SH-SY5Y (cell line): ENCODE results near the gene GP2.

Experiments used
- GATA2 ChIP-seq: IDR thresholded peaks from 2 replicates; pipeline ENCODE4 v1.6.1; 2011; ENCODE audit warnings: mild to moderate bottlenecking, low read depth, low read length
- GATA3 ChIP-seq: IDR thresholded peaks from 2 replicates; pipeline ENCODE4 v1.6.1; 2011; ENCODE audit warnings: low read depth, mild to moderate bottlenecking, low read length, moderate library complexity

Gene GP2

GRCh38 chr16:20302389-20302788, 24.9 kb downstream of the GP2 start:
- TF ChIP-seq GATA2 (no peak), GATA3 (no peak)

- no peak for TF ChIP-seq GATA2
- no peak for TF ChIP-seq GATA3
Observed at GRCh38 chr16:20301840-20302239, 25.5 kb downstream of the GP2 start.

DNA sequence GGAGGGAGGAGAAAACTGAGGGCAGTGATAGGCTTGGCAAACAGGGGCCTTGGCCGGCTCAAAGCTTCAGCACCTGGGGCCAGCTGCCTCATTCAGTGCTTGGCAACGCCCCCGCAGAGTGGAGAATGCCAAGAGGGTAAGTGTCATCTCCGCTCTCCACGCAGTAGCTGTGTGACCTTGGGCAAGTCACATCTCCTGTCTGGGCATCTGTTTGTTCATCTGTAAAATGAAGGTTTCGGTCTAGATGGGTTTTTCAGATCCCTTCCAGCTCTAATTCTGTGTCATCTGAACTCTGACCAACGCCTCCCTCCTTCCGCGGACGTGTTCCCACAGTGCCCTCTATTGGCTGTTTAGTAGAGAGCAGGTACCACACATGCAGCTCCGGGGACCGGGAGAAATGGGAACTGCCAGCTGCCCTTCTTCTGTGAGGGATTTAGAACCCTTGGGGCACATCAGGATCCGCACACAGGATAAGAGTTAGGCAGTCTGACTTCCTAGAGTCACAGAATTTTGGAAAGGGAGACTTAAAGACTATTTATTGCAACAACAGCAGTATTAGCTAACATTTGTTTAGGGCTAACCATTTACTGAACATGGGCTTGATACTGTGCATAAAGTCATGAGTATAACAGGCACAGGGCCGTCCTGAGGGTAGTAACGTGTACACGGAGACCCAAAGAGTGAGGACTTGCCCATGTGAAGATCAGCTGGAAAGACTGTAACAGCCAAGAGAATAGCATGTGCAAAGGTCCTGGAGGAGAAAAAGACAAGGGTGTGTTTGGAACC, 26.8 kb downstream of the GP2 start:
- TF ChIP-seq GATA2 (no peak), GATA3 (no peak)

DNA sequence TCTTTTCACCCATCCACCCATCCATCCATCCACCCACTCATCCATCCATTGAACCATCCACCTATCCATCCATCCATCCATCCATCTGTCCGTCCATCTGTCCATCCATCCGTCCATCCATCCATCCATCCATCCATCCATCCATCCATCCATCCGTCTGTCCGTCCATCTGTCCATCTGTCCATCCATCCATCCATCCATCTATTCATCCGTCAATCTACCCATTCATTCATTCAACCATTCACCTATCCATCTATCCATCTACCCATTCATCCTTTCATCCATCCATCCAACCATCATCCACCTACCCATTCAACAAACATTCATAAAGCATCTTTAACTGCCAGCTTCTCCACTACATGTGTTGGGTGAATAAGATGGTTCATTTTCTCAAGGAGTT, 28.9 kb downstream of the GP2 start:
- TF ChIP-seq GATA2 = no peak

DNA sequence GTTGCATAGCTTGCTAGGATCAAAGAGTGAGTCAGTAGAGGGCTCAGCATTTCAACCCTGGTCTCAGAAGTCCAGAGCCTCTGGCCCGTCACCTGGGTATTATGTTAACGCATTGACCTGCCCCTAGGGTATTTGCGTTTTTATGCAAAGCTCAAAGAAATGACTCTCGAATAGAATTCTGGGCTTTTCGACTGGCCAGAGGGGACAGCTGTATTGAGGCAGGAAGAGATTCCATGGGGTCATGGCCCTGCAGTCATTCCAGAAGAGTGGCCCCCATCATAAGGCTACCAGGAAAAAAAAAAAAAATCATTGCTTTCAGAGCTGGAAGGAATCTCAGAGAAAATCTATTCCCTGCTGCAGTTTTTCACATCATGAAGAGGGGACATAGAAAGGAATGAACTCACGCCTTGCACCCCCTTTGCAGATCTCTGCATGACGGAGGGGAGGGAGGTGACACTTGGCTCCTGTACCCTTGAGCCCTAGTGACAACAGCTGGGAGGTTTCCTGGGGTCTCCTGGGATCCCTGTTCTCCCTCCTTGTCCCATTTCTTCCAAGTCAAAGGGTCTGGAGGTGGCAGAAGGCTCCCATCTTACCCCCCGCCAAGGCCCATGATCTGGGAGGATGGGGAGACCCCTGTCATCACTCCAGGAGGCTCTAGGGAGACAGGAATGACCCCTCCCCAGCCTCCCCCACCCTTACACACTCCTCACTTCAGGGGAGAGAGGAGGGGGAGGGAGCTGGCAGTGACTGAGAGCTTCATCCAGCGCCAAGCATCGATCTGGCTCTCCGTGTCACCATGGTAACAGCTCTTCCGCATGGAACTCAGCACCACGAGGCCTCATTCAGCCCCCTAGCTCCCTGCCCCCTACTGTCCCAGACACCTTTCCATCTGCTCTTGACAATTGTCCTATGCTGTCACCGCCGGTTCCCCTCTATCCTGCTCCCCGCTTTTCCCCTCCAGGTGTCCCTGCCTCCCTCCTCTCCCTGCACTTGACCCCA, 35.8 kb downstream of the GP2 start:
- TF ChIP-seq GATA3 (no peak), GATA2 (no peak)

DNA sequence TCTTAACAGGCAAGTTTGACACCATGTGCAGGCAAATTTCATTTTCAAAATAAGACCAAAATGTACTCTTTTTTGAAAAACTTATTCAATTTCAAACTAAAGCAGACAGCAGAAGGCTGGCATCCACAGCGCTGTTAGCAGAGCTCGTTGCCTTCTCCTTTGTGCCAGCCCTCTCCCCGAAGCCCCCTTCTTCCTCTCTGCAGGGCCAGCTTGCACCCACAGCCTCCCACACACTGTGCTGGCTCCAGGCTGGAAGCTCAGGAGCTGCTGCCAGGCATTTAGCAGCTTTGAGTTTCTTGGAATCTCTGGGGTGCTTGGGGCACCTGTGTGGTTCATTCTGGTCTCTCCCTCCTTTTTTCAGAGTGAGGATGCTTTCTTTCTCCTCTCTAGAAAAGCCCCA, 37.7 kb downstream of the GP2 start:
- TF ChIP-seq GATA2 (no peak), GATA3 (no peak)

- TF ChIP-seq GATA3 (no peak), GATA2 (no peak)
Observed at GRCh38 chr16:20285993-20286499, 41.3 kb downstream of the GP2 start.

DNA sequence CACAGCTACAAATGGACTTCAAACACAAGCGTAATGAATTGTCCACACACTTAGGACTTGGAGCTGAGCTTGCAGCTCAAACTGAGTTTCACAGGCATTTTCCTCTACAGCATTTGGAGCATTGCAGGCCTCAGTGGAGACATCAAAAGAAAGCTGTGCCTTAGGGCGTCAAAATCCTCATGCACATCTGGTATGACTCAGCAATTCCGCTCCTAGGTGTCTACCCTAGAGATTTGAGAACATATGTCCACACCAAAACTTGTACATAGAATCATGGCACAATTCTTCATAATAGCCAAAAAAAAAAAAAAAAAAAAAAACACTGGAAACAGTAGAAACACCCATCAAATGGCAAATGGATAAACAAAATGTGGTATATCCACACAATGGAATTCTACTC, 47.1 kb downstream of the GP2 start:
- TF ChIP-seq GATA3 (no peak), GATA2 (no peak)

- no peak for TF ChIP-seq GATA3
- no peak for TF ChIP-seq GATA2
Observed at GRCh38 chr16:20271893-20272292, 55.4 kb downstream of the GP2 start.

DNA sequence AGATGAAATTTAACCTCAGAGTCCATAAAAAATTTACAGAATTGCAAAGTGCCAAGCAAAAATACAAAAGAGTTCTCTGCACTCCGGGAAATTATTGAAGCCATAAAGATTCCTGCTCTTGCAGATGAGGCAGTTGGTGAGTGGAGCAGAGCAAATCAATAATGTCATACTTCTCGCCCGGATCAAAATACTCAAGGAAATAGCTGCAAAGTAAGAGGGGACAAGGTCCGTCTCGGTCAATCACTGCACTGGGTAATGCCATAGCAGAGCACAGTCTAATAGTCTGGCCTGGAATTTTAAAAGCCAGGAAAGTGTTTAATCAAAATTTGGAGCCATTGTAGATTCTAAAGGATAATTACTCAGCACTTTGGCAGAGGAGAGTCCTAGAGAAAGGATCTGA, 58.9 kb downstream of the GP2 start:
- no peak for TF ChIP-seq GATA3
- TF ChIP-seq GATA2 = no peak

- TF ChIP-seq GATA3 (no peak), GATA2 (no peak)
Observed at GRCh38 chr16:20265019-20265418, 62.3 kb downstream of the GP2 start.

- TF ChIP-seq GATA3 (no peak), GATA2 (no peak)
Observed at GRCh38 chr16:20263138-20263855, 64.0 kb downstream of the GP2 start.

DNA sequence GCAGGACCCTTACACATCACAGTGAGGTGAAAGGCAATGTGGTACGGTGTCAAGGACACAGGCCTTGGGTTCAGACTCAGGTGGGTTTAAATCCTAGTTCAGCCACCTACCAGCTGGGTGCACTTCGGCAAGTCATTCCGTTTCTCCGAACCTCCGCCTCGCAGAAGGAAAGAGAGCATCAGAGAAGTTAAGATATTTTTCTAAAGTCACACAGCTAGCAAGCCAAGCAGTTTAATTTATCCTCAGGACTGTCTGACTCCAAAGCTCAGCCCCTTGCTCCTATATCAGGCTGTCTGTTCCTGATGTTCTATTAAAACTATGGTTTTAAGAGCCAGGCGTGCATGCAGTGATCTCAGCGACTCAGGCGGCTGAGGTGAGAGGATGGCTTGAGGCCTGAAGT, 65.1 kb downstream of the GP2 start:
- TF ChIP-seq GATA2 = no peak
- no peak for TF ChIP-seq GATA3
